HG03575 (cell line): ENCODE results near the gene SEPTIN5.

Experiments used
- ATAC-seq: cut with Tn5 transposase; IDR thresholded peaks from one replicate; pipeline ENCODE4 v1.9.1; 2021; ENCODE audit not compliant: unreplicated experiment, insufficient number of reproducible peaks, low FRiP score; ENCODE audit errors: extremely low read depth

Gene SEPTIN5

GRCh38 chr22:19728836-19729235 is 14.5 kb downstream of the SEPTIN5 start:
- ATAC-seq, result no peak

GRCh38 chr22:19729507-19729906 is 15.2 kb downstream of the SEPTIN5 start:
- no peak for ATAC-seq

DNA sequence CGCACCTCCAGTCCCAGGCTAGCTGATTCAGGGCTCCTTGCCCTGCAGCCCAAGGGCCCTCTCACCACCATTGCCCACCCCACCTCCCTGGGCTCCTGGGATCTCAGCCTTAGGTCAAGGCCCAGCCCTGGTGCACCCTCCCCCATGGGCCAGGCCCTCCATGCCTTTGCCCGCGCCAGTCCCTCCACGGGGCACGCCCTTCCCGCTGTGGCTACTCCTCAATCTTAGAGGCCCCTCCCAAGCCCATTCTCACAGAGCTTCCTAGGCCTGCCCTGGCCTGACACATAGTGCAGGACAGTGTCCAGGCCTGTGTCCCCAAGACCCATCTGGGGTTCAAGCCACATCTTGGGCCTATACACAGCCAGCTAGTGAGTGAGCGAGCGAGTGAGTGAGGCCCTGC is 15.9 kb downstream of the SEPTIN5 start:
- ATAC-seq, result no peak

GRCh38 chr22:19730655-19731360 is 16.5 kb downstream of the SEPTIN5 start:
- ATAC-seq, result no peak

- ATAC-seq, result no peak
Measured at GRCh38 chr22:19731361-19732135, 17.2 kb downstream of the SEPTIN5 start.

DNA sequence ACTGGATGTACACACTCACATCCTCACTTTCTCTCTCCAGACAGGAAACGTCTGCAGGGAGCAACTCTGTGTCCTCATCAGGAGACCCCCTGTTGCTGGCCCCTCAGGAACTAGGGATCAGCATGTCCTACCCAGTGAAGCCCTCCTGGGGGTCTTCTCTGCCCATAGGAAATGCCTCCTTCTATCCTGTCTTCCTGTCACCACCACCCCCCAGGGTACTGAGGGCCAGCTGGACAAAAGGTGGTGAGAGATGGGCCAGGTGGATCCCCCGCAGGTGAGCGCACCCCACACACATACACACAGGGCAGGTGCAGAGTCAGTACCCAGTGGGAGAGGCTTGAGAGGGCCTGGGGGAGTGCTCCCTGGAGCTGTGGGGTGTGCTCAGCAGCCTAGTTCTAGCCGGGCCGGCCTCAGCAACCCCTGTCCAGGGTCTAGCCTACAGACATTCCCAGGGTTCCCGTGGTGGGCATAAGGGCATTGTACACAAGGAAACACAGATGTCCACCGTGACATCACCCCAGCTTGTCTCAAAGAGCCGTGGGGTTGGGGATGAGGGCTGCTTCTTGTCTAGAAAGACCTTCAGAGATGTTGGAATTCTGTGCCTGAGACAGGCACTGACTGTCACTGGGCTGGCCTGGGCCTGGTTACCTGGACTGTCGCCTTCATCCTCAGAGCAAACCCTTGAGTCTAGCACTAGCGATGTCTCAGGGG is 18.3 kb downstream of the SEPTIN5 start:
- no peak for ATAC-seq

GRCh38 chr22:19733755-19734154 is 19.5 kb downstream of the SEPTIN5 start:
- no peak for ATAC-seq

DNA sequence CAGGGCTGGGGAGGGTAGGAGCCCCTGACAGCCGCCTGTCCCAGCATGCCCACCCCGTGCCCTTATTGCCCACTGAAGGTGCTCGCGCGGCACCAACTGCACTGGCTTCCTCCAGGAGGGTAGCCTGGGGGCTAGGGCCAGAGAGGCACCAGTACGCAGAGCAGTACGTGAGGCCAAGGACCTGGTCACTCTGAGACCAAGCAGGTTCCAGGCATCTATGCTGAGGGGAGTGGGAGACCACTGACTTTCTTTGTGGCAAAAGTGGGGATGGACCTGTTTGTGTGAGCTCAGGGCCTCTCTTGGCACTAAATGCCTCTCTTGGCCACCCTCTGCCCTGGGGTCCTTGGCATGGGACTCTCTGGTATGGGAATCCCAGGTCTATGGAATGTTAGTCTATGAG is 19.9 kb downstream of the SEPTIN5 start:
- no peak for ATAC-seq

DNA sequence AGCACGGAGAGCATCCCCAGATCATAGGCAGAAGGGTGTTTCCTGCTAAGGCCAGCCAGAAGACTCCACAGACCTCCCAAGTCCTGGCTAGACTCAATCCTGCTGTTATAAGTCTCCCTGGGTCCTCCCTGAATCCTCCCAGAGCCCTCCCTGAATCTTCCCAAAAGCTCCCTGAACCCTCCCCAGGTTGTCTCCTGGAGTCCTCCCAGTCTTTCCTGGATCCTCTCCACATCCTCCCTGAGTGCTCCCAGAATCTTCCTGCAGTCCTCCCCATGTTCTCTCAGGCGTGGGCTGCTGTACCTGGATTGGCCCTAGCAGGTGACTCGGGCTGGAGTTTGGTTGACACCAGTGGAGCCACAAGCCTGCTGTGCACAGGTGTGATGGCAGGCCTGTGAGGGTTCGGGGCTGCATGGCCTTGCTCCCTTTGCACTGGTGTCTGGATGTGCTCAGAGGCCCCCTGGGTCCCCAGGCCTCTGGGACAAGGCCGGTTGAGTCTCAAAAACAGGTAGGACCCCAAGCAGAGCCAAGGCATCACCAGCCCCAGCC is 20.6 kb downstream of the SEPTIN5 start:
- ATAC-seq, result no peak

GRCh38 chr22:19735665-19736510 is 21.6 kb downstream of the SEPTIN5 start:
- no peak for ATAC-seq

DNA sequence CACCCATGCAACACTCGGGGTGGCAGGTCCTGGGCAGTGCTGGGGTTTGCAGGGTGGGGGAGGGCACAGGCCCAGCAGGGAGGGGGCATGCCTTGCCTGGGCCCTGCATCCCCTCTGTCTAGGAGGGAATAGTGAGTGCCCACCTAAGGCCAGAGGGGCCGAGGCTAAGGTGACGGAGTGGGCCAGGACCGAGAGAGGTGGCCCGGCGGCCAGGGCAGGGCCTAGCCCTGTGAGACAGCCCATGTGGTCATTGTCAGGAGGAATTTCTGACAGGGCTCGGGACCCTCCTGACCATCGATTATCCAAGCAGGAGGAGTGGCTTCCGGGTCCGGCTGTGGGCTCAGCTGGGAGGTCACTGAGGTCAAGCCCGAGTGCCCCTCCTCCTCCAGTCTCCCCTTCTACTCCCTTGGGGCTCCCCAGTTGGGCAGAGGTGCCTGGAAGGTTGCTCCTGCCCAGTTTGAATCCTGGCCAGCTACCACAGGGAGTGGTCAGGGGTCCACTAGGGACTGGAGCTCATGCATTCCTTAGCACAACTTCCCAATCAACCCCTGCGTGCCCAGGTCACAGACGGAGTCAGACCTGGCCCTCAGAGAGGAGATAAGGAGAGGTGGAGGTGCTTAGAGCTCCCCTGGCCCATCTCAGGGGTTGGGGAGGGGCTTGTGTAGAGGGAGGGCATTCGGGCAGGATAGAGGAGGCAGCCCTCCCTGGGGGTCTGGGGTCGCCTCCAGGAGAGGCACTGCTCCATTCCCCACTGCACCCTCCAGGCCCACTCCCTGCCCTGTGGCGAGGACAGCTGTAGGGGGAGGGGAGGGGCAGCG is 23.8 kb downstream of the SEPTIN5 start:
- ATAC-seq, result no peak

DNA sequence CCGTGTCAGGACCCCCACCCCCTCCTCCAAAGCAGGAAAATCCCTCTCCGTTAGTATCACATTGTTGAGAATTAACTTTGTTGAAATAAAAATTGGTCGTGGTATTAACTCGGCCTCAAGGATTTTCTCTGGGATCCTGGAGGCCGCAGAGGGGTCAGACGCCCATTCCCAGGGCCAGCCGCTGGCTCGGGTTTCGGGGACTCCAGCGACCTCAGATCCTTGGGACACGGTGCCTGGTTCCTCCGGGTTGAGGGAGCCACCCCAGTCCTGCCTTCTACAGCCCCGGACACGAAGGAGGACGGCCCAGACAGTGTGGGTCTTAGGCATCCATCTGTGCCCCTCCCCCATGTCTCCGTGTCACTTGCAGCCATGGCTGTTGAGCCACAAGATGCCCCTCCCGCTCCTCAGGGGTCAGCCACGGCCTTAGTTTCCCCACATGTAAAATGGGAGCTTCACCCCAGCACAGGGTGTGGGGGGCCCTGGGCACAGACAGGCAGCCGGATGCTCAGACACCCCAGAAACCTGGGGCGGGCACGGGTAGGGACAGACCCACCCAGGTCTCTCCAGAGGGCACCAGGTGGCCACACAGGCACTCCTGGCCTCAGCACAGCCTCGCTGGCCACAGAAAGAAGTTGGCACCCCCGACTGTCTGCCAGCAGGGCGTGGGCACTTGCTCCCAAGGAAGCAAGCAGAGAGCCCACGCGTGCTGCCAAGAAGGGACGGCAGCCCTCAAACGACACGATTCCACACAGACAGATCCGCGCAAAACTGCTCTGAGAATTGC is 24.6 kb downstream of the SEPTIN5 start:
- ATAC-seq, result no peak

GRCh38 chr22:19739448-19739895 is 25.2 kb downstream of the SEPTIN5 start:
- no peak for ATAC-seq

- no peak for ATAC-seq
Measured at GRCh38 chr22:19739911-19740449, 25.7 kb downstream of the SEPTIN5 start.

DNA sequence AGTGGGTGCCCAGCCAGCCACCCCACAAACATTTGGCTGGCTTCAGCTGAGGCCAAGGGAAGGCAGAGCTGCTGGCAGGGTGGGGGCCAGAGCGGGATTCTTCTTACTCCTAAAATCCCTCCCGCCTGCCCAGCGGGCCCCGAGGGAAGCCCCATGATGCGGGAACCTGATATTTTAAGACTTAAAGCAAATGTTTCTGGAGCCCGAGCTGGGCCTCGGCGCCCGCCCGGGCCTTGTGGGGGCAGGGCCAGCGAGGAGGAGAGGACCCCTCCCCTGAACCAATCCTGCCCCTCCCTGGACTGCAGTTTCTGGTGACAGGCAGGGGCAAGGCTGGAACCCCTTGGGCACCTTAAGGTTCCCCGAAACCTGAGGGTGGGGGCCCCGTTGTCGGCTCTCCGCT is 26.3 kb downstream of the SEPTIN5 start:
- no peak for ATAC-seq

DNA sequence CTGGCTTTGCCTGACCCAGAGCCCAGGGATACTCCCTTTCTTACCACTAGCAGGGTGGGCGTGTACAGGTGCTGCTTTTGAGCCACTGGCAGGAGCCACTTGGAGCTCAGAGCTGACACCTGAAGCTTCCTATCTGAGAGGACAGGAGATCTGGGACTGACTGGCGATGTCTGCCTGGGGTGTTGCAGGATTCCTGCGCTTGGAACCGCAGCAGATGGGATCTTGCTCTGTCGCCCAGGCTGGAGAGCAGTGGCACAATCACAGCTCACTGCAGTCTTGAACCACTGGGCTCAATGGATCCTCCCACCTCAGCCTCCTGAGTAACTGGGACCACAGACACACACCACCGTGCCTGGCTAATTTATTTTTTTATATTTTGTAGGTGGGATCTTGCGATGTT is 26.8 kb downstream of the SEPTIN5 start:
- ATAC-seq, result no peak
